ENCODE data around the gene TXNL4B. TPM values are rescaled to one million over a fixed set of nuclear protein-coding genes. Genes with fewer than 3 reads are reported as not detected.

The TXNL4B gene
- total RNA-seq, 2 donors from 2014 or later, result 3.7 to 38.6 TPM

GRCh38 chr16:72050769-72051464, 42.5 kb downstream of the TXNL4B start:
- no peak for TF ChIP-seq CTCF (IDR thresholded peaks at IDR 0.05)
- no peak for ATAC-seq (ENCODE audit: insufficient number of reproducible peaks, low FRiP score, low read depth)
- H3K27ac ChIP-seq, result no peak overlapping the region
- no peak for DNase-seq (ENCODE audit: low spot score)
- H3K4me3 ChIP-seq, result no peak overlapping the region
- H3K4me1 ChIP-seq (ENCODE audit: control insufficient read depth in 1 of 2, low read depth in 2 of 2), result no peaks in the 10 kb centered on the region
- no peaks in the 10 kb centered on the region for H3K36me3 ChIP-seq
- no peaks in the 10 kb centered on the region for H3K27me3 ChIP-seq (replicated peaks; ENCODE audit: insufficient read depth)
- H3K9me3 ChIP-seq, result no peaks in the 10 kb centered on the region

DNA sequence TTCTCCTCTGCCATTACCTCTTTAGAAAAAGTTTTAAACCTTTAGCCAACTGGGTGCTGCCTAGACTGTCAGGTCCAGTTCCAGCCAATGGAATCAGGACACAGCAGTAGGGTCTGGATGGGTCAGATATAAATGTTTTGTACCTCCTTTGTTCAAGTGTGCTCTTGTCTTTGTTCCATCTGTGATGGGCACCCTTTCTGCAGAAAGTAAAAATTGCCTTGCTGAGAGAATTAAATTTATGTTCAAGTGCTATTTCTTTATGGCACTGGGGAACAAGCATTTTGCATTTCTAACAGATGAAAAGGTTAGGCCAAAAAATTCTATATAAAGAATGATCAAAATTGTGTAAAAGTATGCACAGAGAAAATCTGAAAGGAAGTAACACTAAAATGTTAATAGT, 44.3 kb downstream of the TXNL4B start:
- ATAC-seq (ENCODE audit: insufficient number of reproducible peaks, low FRiP score, low read depth) (no peak), DNase-seq (ENCODE audit: low spot score) (no peak)
- Histone ChIP-seq H3K4me3 (no peak overlapping the region), H3K27me3 (replicated peaks; ENCODE audit: insufficient read depth) (no peaks in the 10 kb centered on the region), H3K27ac (no peak overlapping the region), H3K9me3 (no peaks in the 10 kb centered on the region), H3K4me1 (ENCODE audit: control insufficient read depth in 1 of 2, low read depth in 2 of 2) (no peaks in the 10 kb centered on the region), H3K36me3 (no peaks in the 10 kb centered on the region)
- no peak for TF ChIP-seq CTCF (IDR thresholded peaks at IDR 0.05)

- H3K27me3 ChIP-seq (replicated peaks; ENCODE audit: insufficient read depth), result no peaks in the 10 kb centered on the region
- H3K36me3 ChIP-seq, result peaks cover 10% of the 10 kb centered on the region
- H3K4me1 ChIP-seq (ENCODE audit: control insufficient read depth in 1 of 2, low read depth in 2 of 2), result no peaks in the 10 kb centered on the region
- DNase-seq (ENCODE audit: low spot score), result no peak
- H3K27ac ChIP-seq, result no peak overlapping the region
- TF ChIP-seq CTCF (IDR thresholded peaks at IDR 0.05), result no peak
- no peak for ATAC-seq (ENCODE audit: insufficient number of reproducible peaks, low FRiP score, low read depth)
- H3K9me3 ChIP-seq, result no peaks in the 10 kb centered on the region
- H3K4me3 ChIP-seq, result no peak overlapping the region
Measured at GRCh38 chr16:72044825-72045359, 48.5 kb downstream of the TXNL4B start.

- TF ChIP-seq CTCF (IDR thresholded peaks at IDR 0.05), result no peak
- H3K27ac ChIP-seq, result no peak overlapping the region
- H3K4me3 ChIP-seq, result no peak overlapping the region
- no peaks in the 10 kb centered on the region for H3K9me3 ChIP-seq
- H3K27me3 ChIP-seq (replicated peaks; ENCODE audit: insufficient read depth), result no peaks in the 10 kb centered on the region
- no peak for ATAC-seq (ENCODE audit: insufficient number of reproducible peaks, low FRiP score, low read depth)
- no peak for DNase-seq (ENCODE audit: low spot score)
- no peaks in the 10 kb centered on the region for H3K4me1 ChIP-seq (ENCODE audit: control insufficient read depth in 1 of 2, low read depth in 2 of 2)
- H3K36me3 ChIP-seq, result peaks cover 10% of the 10 kb centered on the region
Measured at GRCh38 chr16:72044296-72044695, 49.1 kb downstream of the TXNL4B start.

- no peak overlapping the region for H3K4me3 ChIP-seq
- H3K27ac ChIP-seq, result no peak overlapping the region
- H3K27me3 ChIP-seq (replicated peaks; ENCODE audit: insufficient read depth), result no peaks in the 10 kb centered on the region
- H3K36me3 ChIP-seq, result peaks cover 10% of the 10 kb centered on the region
- ATAC-seq (ENCODE audit: insufficient number of reproducible peaks, low FRiP score, low read depth), result no peak
- TF ChIP-seq CTCF (IDR thresholded peaks at IDR 0.05), result no peak
- no peaks in the 10 kb centered on the region for H3K4me1 ChIP-seq (ENCODE audit: control insufficient read depth in 1 of 2, low read depth in 2 of 2)
- no peak for DNase-seq (ENCODE audit: low spot score)
- H3K9me3 ChIP-seq, result no peaks in the 10 kb centered on the region
Measured at GRCh38 chr16:72043539-72043938, 49.9 kb downstream of the TXNL4B start.

Data from thoracic aorta (tissue), 2 donors.